Liver (tissue), 9 donors: ENCODE results near the gene NUP214. TPM values are rescaled to one million over a fixed set of nuclear protein-coding genes. Genes with fewer than 3 reads are reported as not detected.

ENCODE experiments used
- DNase-seq: peaks from one replicate; pipeline ENCODE4 v3.0.0-alpha.2; 2017; ENCODE audit warnings: low spot score
- H3K27ac ChIP-seq, 2 donors: one replicate each; pipeline ENCODE4 v1.7.0; 2013; ENCODE audit warnings: inconsistent platforms in 2 of 2, low read length in 2 of 2, control low read depth in 1 of 2, low read depth in 1 of 2, mild to moderate bottlenecking in 1 of 2
- H3K27me3 ChIP-seq, 4 donors: one replicate each; pipeline versions ENCODE4 v1.6.1 to v1.7.0; 2013; ENCODE audit warnings: low read length in 3 of 4, inconsistent platforms in 1 of 4, mild to moderate bottlenecking in 1 of 4, moderate library complexity in 1 of 4; ENCODE audit not compliant: control insufficient read depth in 4 of 4, insufficient read depth in 4 of 4
- H3K36me3 ChIP-seq, 4 donors: one replicate each; pipeline versions ENCODE4 v1.6.1 to v1.7.0; 2013; ENCODE audit warnings: low read length in 3 of 4, mild to moderate bottlenecking in 3 of 4, low read depth in 1 of 4, moderate library complexity in 1 of 4; ENCODE audit not compliant: control insufficient read depth in 4 of 4, insufficient read depth in 3 of 4
- H3K4me1 ChIP-seq, 4 donors: one replicate each; pipeline versions ENCODE4 v1.6.1 to v1.7.0; 2013; ENCODE audit warnings: low read length in 3 of 4, mild to moderate bottlenecking in 3 of 4, moderate library complexity in 1 of 4; ENCODE audit not compliant: control insufficient read depth in 4 of 4, insufficient read depth in 4 of 4
- H3K4me3 ChIP-seq, 3 donors: one replicate each; pipeline versions ENCODE4 v1.6.1 to v1.7.0; 2013; ENCODE audit warnings: low read length in 3 of 3, control low read depth in 1 of 3, low read depth in 1 of 3, mild to moderate bottlenecking in 1 of 3
- H3K9ac ChIP-seq, 2 donors: one replicate each; pipeline ENCODE4 v1.7.0; 2013; ENCODE audit warnings: low read length in 2 of 2, mild to moderate bottlenecking in 2 of 2, moderate library complexity in 2 of 2, control low read depth in 1 of 2, low read depth in 1 of 2
- H3K9me3 ChIP-seq, 4 donors: one replicate each; pipeline versions ENCODE4 v1.6.1 to v1.7.0; 2013; ENCODE audit warnings: low read length in 3 of 4; ENCODE audit not compliant: control insufficient read depth in 4 of 4
- ATF3 ChIP-seq: IDR thresholded peaks from 2 replicates; pipeline ENCODE4 v1.6.1; 2016; ENCODE audit warnings: antibody characterized with exemption
- FOXA2 ChIP-seq: IDR thresholded peaks from 2 replicates; pipeline ENCODE4 v1.6.1; 2016; ENCODE audit warnings: antibody characterized with exemption
- GABPA ChIP-seq, 2 donors: IDR thresholded peaks in 1 of 2; conservative IDR thresholded peaks in 1 of 2; 2 replicates each; pipeline ENCODE4 v1.6.1; 2016; ENCODE audit warnings: antibody characterized with exemption in 2 of 2, mild to moderate bottlenecking in 1 of 2, moderate library complexity in 1 of 2
- HNF4A ChIP-seq, 2 donors: conservative IDR thresholded peaks; 2 replicates each; pipeline ENCODE4 v1.6.1; 2016; ENCODE audit warnings: antibody characterized with exemption in 2 of 2, mild to moderate bottlenecking in 2 of 2
- HNF4G ChIP-seq: IDR thresholded peaks from 2 replicates; pipeline ENCODE4 v1.6.1; 2016; ENCODE audit warnings: antibody characterized with exemption
- NR2F2 ChIP-seq: IDR thresholded peaks from 2 replicates; pipeline ENCODE4 v1.6.1; 2016; ENCODE audit warnings: antibody characterized with exemption
- RAD21 ChIP-seq, 2 donors: IDR thresholded peaks; 2 replicates each; pipeline ENCODE4 v1.6.1; 2016; ENCODE audit warnings: antibody characterized with exemption in 2 of 2, mild to moderate bottlenecking in 2 of 2
- REST ChIP-seq: IDR thresholded peaks from 2 replicates; pipeline ENCODE4 v1.6.1; 2016; ENCODE audit warnings: antibody characterized with exemption, mild to moderate bottlenecking
- RXRA ChIP-seq, 2 donors: IDR thresholded peaks; 2 replicates each; pipeline ENCODE4 v1.6.1; 2017 to 2018; ENCODE audit warnings: antibody characterized with exemption in 2 of 2, mild to moderate bottlenecking in 1 of 2
- SP1 ChIP-seq: IDR thresholded peaks from 2 replicates; pipeline ENCODE4 v1.6.1; 2018; ENCODE audit warnings: antibody characterized with exemption, mild to moderate bottlenecking
- YY1 ChIP-seq: IDR thresholded peaks from 2 replicates; pipeline ENCODE4 v1.6.1; 2016; ENCODE audit warnings: antibody characterized with exemption, mild to moderate bottlenecking
- WGBS: extraction: QIAGEN DNeasy Blood & Tissue Kit; methylation state at CpG from one replicate; pipeline ENCODE4 v1.1.7; 2013; 5-methylcytosine and 5-hydroxymethylcytosine counted together
- polyA plus RNA-seq, 2 donors: library from polyadenylated mRNA; stranded (reverse) in 1 of 2; unstranded in 1 of 2; fragments of 200-250 nt in 1 of 2; fragments of >200 nt in 1 of 2; fragmentation: Nextera tagmentation in 1 of 2; extraction: Ambion mirVana in 1 of 2; gene quantifications; one replicate each; pipeline versions ENCODE4 v1.2.1 to v1.2.3, GENCODE V29; 2013 to 2015
- total RNA-seq, 2 donors: library from RNA; depleted of rRNA; stranded (reverse); fragments of >200 nt; gene quantifications; one replicate each; pipeline ENCODE4 v1.2.3, GENCODE V29; 2014
- TF ChIP-seq, protein P1 (sequence below): IDR thresholded peaks from 2 replicates; pipeline ENCODE4 v1.6.1; 2016; ENCODE audit warnings: antibody characterized with exemption
- TF ChIP-seq, protein P2 (sequence below): fragments of 150-350 bp; IDR thresholded peaks from 2 replicates; pipeline ENCODE4 v1.5.1; 2017; ENCODE audit warnings: improper control_type of control experiment, low read depth, low read length; ENCODE audit not compliant: missing input control
- donor health status: healthy.
- donor health status: healthy.
- donor health status: healthy.
- donor health status: healthy.
- donor health status: healthy.

NUP214 gene
- total and polyA plus RNA-seq, 4 donors, result 8.8 to 19.5 (median 16.5) TPM

DNA sequence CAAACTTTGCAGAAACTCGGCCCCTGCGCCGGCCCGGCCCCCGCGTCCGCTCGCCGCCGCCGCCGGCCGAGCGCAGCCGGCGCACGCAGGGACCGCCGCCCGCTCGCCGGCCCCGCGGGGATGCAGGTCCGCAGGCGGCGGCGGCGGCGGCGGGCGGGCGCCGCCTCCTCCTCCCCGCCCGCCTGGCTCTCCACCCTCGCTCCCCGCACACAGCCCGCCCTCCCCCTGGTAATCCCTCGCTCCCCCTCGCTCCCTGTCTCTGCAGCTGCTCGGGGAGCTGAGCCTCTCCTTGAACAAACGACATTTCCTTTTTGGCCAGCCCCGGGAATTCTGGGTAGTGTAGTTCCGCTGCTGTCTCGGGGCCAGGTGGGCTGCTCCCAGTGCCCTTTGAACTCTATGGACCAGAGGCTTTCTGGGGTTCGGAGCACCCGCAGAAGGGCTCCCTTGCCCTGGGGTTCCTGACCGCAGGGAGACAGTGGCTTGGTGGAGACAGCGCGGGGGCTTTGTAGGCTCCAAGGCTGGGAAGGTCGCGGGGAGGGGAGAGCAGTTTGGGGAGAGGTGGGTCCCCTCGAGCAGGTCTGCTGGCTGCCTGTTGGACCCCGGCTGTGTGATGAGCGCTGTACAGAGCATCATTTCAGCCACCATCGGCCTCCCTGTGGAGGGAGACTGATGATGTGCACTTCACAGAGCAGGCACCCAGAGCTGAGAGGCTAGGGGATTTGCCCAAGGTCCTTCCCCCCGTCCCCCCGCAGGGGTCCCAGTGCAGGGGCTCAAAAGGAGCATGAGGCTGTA is 152.7 kb downstream of the NUP214 start:
- H3K9ac ChIP-seq, result no peak overlapping the region
- H3K9me3 ChIP-seq, result no peaks in the 10 kb centered on the region
- peak overlapping the region in 1 of 3 donors; percentile 77 for H3K4me3 ChIP-seq
- H3K27ac ChIP-seq, result peak overlapping the region in 1 of 2 donors; percentile 43
- 9% methylated on average over 59 of the region's 59 CpGs for WGBS
- H3K4me1 ChIP-seq, result peaks cover 2 to 9% (median 4%) of the 10 kb centered on the region in 4 donors
- TF ChIP-seq, protein P1, sequence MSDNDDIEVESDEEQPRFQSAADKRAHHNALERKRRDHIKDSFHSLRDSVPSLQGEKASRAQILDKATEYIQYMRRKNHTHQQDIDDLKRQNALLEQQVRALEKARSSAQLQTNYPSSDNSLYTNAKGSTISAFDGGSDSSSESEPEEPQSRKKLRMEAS, result no peak
- TF ChIP-seq GABPA (IDR thresholded peaks at IDR 0.05 in 1 of 2, conservative IDR thresholded peaks at IDR 0.05 in 1 of 2), result peak in 1 of 2 donors; percentile 48
- TF ChIP-seq YY1, result peak; percentile 26
- H3K36me3 ChIP-seq, result no peaks in the 10 kb centered on the region
- peak; percentile 72 for DNase-seq
- H3K27me3 ChIP-seq, result peaks cover 0 to 6% (median under 1%) of the 10 kb centered on the region in 4 donors

DNA sequence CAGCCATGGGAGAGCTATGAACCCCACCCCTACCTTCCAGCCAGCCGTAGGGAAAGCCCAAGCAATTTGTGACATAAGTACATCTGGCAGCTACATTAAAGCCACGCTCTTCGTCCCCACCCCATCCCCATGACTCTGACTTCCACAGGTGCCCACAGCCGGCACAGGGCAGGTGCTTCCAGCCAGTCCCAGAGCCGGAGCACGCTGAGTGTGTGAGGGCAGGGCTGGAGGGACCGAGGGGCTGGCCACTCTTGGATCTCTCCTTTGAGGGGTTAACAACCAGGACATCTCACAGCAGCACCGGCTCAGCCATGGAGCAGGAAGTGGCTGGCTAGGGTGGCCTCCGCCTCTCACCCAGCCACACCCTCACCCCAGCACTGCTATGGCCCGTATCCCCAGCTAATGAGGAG is 153.3 kb downstream of the NUP214 start:
- H3K27me3 ChIP-seq, result peaks cover 0 to 6% (median 1%) of the 10 kb centered on the region in 4 donors
- peaks cover 2 to 9% (median 4%) of the 10 kb centered on the region in 4 donors for H3K4me1 ChIP-seq
- H3K27ac ChIP-seq, result no peak overlapping the region
- DNase-seq, result no peak
- 61% methylated on average over 10 of the region's 10 CpGs for WGBS
- H3K4me3 ChIP-seq, result no peak overlapping the region
- no peaks in the 10 kb centered on the region for H3K36me3 ChIP-seq
- TF ChIP-seq FOXA2 (no peak), GABPA (IDR thresholded peaks at IDR 0.05 in 1 of 2, conservative IDR thresholded peaks at IDR 0.05 in 1 of 2) (no peak), REST (no peak), NR2F2 (no peak), HNF4A (conservative IDR thresholded peaks at IDR 0.05) (no peak)
- no peaks in the 10 kb centered on the region for H3K9me3 ChIP-seq
- no peak overlapping the region for H3K9ac ChIP-seq

- Histone ChIP-seq H3K4me1 (peaks cover 2 to 9% (median 4%) of the 10 kb centered on the region in 4 donors), H3K4me3 (no peak overlapping the region), H3K9me3 (no peaks in the 10 kb centered on the region), H3K27ac (no peak overlapping the region), H3K36me3 (no peaks in the 10 kb centered on the region), H3K27me3 (peaks cover 0 to 6% (median 1%) of the 10 kb centered on the region in 4 donors), H3K9ac (no peak overlapping the region)
- WGBS, result 60% methylated on average over 11 of the region's 11 CpGs
- DNase-seq, result no peak
- TF ChIP-seq RXRA (IDR thresholded peaks at IDR 0.05), result no peak
- no peak for TF ChIP-seq HNF4G
- TF ChIP-seq, protein P2, sequence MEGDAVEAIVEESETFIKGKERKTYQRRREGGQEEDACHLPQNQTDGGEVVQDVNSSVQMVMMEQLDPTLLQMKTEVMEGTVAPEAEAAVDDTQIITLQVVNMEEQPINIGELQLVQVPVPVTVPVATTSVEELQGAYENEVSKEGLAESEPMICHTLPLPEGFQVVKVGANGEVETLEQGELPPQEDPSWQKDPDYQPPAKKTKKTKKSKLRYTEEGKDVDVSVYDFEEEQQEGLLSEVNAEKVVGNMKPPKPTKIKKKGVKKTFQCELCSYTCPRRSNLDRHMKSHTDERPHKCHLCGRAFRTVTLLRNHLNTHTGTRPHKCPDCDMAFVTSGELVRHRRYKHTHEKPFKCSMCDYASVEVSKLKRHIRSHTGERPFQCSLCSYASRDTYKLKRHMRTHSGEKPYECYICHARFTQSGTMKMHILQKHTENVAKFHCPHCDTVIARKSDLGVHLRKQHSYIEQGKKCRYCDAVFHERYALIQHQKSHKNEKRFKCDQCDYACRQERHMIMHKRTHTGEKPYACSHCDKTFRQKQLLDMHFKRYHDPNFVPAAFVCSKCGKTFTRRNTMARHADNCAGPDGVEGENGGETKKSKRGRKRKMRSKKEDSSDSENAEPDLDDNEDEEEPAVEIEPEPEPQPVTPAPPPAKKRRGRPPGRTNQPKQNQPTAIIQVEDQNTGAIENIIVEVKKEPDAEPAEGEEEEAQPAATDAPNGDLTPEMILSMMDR, result no peak
- TF ChIP-seq ATF3, result no peak
- TF ChIP-seq, protein P1, result no peak
- TF ChIP-seq RAD21 (IDR thresholded peaks at IDR 0.05), result no peak
- TF ChIP-seq GABPA (IDR thresholded peaks at IDR 0.05 in 1 of 2, conservative IDR thresholded peaks at IDR 0.05 in 1 of 2), result no peak
- TF ChIP-seq SP1, result no peak
Measured at GRCh38 chr9:131279196-131279862, 153.9 kb downstream of the NUP214 start.
